ENCODE results near the gene ING2. TPM values are rescaled to one million over a fixed set of nuclear protein-coding genes. Genes with fewer than 3 reads are reported as not detected.

The ING2 gene
- polyA plus RNA-seq, 1 donor from 2014 or later: 27.2 TPM

- H3K36me3 ChIP-seq (ENCODE audit: insufficient read depth, low read length): no peaks in the 10 kb centered on the region
- H3K27me3 ChIP-seq (ENCODE audit: insufficient read depth, low read depth, low read length): no peaks in the 10 kb centered on the region
- no peak overlapping the region for H3K4me2 ChIP-seq (ENCODE audit: low read length)
- H3K9ac ChIP-seq (ENCODE audit: low read length): no peak overlapping the region
- no peak overlapping the region for H2AFZ ChIP-seq (ENCODE audit: low read depth, low read length)
- no peaks in the 10 kb centered on the region for H3K9me2 ChIP-seq (ENCODE audit: insufficient read depth, low read length)
- TF ChIP-seq MXI1 (conservative IDR thresholded peaks at IDR 0.05; ENCODE audit: poor library complexity, severe bottlenecking) (no peak), CTCF (IDR thresholded peaks at IDR 0.05; ENCODE audit: poor library complexity, severe bottlenecking) (no peak), RAD21 (conservative IDR thresholded peaks at IDR 0.05) (no peak), EZH2 (IDR thresholded peaks at IDR 0.05; ENCODE audit: borderline replicate concordance, insufficient read depth, low read length, poor library complexity, severe bottlenecking) (no peak), SMC3 (conservative IDR thresholded peaks at IDR 0.05; ENCODE audit: poor library complexity) (no peak), REST (IDR thresholded peaks at IDR 0.05; ENCODE audit: borderline replicate concordance) (no peak)
- no peak overlapping the region for H3K27ac ChIP-seq (ENCODE audit: low read length)
- H3K9me3 ChIP-seq (ENCODE audit: low read length): no peaks in the 10 kb centered on the region
- no peak overlapping the region for H3K4me3 ChIP-seq (ENCODE audit: low read length)
- no peaks in the 10 kb centered on the region for H4K20me1 ChIP-seq (ENCODE audit: insufficient read depth)
- no peaks in the 10 kb centered on the region for H3F3A ChIP-seq (ENCODE audit: insufficient read depth, low read length, poor library complexity, severe bottlenecking)
- H3K79me2 ChIP-seq (replicated peaks; ENCODE audit: insufficient read depth, low read length): no peaks in the 10 kb centered on the region
These were observed 34.9 kb upstream of the ING2 start for GRCh38 chr4:183469936-183470335.

GRCh38 chr4:183470821-183471220 is 34.0 kb upstream of the ING2 start:
- Histone ChIP-seq H4K20me1 (ENCODE audit: insufficient read depth) (no peaks in the 10 kb centered on the region), H3K27ac (ENCODE audit: low read length) (no peak overlapping the region), H3K4me2 (ENCODE audit: low read length) (no peak overlapping the region), H3F3A (ENCODE audit: insufficient read depth, low read length, poor library complexity, severe bottlenecking) (no peaks in the 10 kb centered on the region), H3K79me2 (replicated peaks; ENCODE audit: insufficient read depth, low read length) (no peaks in the 10 kb centered on the region), H3K9me3 (ENCODE audit: low read length) (no peaks in the 10 kb centered on the region), H3K36me3 (ENCODE audit: insufficient read depth, low read length) (no peaks in the 10 kb centered on the region), H3K9ac (ENCODE audit: low read length) (no peak overlapping the region), H3K4me3 (ENCODE audit: low read length) (no peak overlapping the region), H3K27me3 (ENCODE audit: insufficient read depth, low read depth, low read length) (no peaks in the 10 kb centered on the region), H2AFZ (ENCODE audit: low read depth, low read length) (no peak overlapping the region), H3K9me2 (ENCODE audit: insufficient read depth, low read length) (no peaks in the 10 kb centered on the region)
- TF ChIP-seq CTCF (IDR thresholded peaks at IDR 0.05; ENCODE audit: poor library complexity, severe bottlenecking): no peak
- no peak for TF ChIP-seq EZH2 (IDR thresholded peaks at IDR 0.05; ENCODE audit: borderline replicate concordance, insufficient read depth, low read length, poor library complexity, severe bottlenecking)
- no peak for TF ChIP-seq MXI1 (conservative IDR thresholded peaks at IDR 0.05; ENCODE audit: poor library complexity, severe bottlenecking)
- no peak for TF ChIP-seq TAF1 (IDR thresholded peaks at IDR 0.05; ENCODE audit: low read depth)
- no peak for TF ChIP-seq POLR2AphosphoS5 (IDR thresholded peaks at IDR 0.05)
- TF ChIP-seq EP300 (conservative IDR thresholded peaks at IDR 0.05; ENCODE audit: poor library complexity, severe bottlenecking): no peak
- no peak for TF ChIP-seq REST (IDR thresholded peaks at IDR 0.05; ENCODE audit: borderline replicate concordance)
- no peak for TF ChIP-seq SMC3 (conservative IDR thresholded peaks at IDR 0.05; ENCODE audit: poor library complexity)
- no peak for TF ChIP-seq RAD21 (conservative IDR thresholded peaks at IDR 0.05)
